IPS-18a (cell line): Measurements from ENCODE around the gene UNC13D.
"Not testable (repeated sequence)": the region's sequence is repeated elsewhere in the genome, so short reads cannot be mapped to it uniquely, and the experiment has no call there.

Experiments
- H3K27ac ChIP-seq: one replicate; pipeline ENCODE4 v1.5.1; 2013; ENCODE audit warnings: low read length
- H3K27me3 ChIP-seq: one replicate; pipeline ENCODE4 v1.6.1; 2013; ENCODE audit warnings: mild to moderate bottlenecking, low read length; ENCODE audit not compliant: control insufficient read depth, insufficient read depth
- H3K36me3 ChIP-seq: one replicate; pipeline ENCODE4 v1.6.1; 2013; ENCODE audit warnings: low read depth, low read length; ENCODE audit not compliant: control insufficient read depth
- H3K4me1 ChIP-seq: one replicate; pipeline ENCODE4 v1.6.1; 2013; ENCODE audit warnings: low read depth, low read length; ENCODE audit not compliant: control insufficient read depth
- H3K4me3 ChIP-seq: one replicate; pipeline ENCODE4 v1.5.1; 2013; ENCODE audit warnings: low read length
- H3K9ac ChIP-seq: one replicate; pipeline ENCODE4 v1.6.1; 2013; ENCODE audit warnings: mild to moderate bottlenecking, low read length, moderate library complexity
- H3K9me3 ChIP-seq: one replicate; pipeline ENCODE4 v1.6.1; 2013; ENCODE audit warnings: low read depth, low read length; ENCODE audit not compliant: control insufficient read depth

The UNC13D gene

DNA sequence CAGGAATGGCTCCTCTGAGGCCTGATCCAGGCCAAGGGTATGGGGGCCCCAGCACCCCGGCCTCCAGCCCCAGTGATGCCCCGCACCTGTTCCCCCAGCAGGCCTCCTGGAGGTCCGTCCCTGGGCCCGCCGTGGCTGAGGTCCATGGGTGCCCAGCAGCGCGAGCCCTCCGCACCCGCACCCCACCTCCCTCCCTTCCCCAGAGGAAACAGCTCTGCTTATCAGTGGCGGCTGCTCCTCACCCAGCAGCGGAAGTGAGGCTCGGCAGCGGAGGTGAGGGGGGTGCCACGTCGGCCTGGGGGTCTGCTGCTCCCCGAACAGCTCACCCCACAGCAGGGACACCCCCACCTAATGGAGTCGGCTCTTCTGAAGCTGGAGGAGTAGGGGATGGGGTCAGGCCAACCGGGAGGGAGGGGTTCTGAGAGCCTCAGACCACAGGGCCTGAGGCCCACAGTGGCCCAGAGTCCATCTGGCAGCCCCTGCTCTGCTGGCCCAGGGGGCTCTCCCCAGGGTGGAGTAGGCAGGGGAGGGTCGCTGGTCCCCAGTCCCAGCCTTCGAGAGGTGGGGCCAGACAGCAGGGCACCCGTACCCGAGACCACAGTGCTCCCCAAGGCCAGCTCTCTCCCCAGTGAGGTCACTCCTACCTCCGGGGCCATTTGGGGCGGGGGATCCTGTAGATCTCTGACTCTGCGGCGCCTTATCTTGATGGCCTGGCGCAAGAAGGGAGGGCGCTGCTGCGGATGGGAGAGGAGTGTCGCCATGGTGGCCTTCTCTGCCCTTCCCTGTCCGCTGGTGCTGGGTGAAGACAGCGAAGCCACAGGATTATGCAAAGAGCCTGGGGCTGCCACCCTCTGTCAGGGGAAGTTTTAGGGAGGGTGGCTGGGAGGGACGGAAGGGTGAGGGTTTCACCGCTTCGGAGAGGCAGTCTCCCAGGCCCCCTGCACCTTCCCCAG, at the start of gene UNC13D:
Gene UNC13D, minus strand, starts transcription at position 828 of the 953 bp plus-strand sequence. Its CDS starts 67 bp downstream, at position 761.
- H3K4me3 ChIP-seq, result no peak within 1 kb of the TSS
- no peak within 1 kb of the TSS for H3K9ac ChIP-seq
- no peaks in the 10 kb centered on the region for H3K4me1 ChIP-seq
- no peaks in the 10 kb centered on the region for H3K27me3 ChIP-seq
- H3K27ac ChIP-seq, result no peak within 1 kb of the TSS
- no peaks in the 10 kb centered on the region for H3K9me3 ChIP-seq
- H3K36me3 ChIP-seq, result peaks cover 19% of the 10 kb centered on the region

DNA sequence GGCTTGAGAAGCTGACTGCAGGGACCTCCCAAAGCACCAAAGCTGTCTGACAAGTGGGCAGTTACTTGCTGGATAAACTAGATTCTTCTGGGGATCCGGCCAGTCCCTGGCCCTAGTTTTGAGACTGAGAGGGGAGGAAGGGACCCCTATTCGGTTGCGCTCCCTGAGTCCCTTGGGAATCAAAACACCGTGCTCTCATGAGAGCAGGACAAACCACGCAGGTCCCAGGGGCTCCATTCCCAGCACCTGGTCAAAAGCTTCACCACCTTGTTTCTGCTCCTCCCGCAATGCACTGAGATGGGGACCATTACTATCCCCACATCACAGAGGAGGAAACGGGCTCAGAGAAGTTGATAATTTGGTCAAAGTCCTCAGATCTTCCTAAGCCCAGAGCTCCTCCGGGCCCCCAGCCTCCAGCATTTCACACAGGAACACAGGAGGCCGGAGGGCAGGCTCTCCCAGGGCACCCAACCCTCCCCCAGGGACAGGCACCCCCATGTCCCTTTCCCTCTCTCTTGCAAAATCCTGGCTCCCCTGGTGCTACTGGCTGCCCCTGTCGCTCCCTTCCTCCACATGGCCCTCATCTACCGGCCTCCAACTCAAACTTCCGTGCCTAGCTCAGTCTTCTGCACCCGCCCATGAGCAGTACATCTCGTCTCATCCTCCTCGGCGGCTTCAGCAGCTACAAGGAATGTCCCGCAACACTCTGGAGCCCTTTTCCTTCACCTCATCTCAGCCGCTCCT, 49.3 kb upstream of the UNC13D start:
- Histone ChIP-seq H3K4me1 (peaks cover 10% of the 10 kb centered on the region), H3K27me3 (no peaks in the 10 kb centered on the region), H3K9ac (no peak overlapping the region), H3K9me3 (no peaks in the 10 kb centered on the region), H3K36me3 (peaks cover 32% of the 10 kb centered on the region), H3K27ac (no peak overlapping the region), H3K4me3 (no peak overlapping the region)

DNA sequence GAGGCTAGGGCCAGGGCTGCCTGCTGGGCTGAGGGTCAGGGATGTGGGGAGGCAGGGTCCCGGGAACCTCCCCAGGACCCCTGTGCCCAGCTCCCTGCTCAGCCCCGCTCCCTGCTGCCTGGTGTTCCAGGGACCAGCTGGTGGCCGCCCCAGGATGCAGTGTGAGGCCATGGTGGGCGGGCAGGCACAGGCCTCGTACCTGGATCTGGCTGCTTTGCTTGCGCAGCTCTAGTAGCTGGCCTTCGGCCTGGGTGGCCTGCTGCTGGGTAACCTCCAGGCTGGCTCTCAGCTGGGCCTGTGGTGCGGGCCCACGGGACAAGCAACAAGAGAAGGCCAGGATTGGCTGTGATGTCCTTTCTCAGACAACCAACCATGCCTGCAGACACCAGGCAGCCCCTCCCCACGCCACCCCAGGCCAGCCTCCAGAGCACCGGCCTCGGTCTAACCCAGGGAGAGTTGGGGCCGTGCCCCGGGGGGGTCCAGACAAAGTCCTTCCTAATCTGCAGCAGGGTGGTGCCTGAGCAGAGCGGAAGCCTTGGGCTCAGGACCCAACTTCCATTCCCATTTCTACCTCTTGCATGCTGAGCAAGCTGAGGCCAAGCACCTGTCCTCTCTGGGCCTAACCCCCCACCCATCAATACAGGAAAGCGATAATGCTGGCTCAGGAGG, 48.5 kb upstream of the UNC13D start:
- Histone ChIP-seq H3K9me3 (no peaks in the 10 kb centered on the region), H3K27me3 (no peaks in the 10 kb centered on the region), H3K4me1 (peaks cover 10% of the 10 kb centered on the region), H3K4me3 (no peak overlapping the region), H3K36me3 (peaks cover 32% of the 10 kb centered on the region), H3K27ac (no peak overlapping the region), H3K9ac (no peak overlapping the region)

DNA sequence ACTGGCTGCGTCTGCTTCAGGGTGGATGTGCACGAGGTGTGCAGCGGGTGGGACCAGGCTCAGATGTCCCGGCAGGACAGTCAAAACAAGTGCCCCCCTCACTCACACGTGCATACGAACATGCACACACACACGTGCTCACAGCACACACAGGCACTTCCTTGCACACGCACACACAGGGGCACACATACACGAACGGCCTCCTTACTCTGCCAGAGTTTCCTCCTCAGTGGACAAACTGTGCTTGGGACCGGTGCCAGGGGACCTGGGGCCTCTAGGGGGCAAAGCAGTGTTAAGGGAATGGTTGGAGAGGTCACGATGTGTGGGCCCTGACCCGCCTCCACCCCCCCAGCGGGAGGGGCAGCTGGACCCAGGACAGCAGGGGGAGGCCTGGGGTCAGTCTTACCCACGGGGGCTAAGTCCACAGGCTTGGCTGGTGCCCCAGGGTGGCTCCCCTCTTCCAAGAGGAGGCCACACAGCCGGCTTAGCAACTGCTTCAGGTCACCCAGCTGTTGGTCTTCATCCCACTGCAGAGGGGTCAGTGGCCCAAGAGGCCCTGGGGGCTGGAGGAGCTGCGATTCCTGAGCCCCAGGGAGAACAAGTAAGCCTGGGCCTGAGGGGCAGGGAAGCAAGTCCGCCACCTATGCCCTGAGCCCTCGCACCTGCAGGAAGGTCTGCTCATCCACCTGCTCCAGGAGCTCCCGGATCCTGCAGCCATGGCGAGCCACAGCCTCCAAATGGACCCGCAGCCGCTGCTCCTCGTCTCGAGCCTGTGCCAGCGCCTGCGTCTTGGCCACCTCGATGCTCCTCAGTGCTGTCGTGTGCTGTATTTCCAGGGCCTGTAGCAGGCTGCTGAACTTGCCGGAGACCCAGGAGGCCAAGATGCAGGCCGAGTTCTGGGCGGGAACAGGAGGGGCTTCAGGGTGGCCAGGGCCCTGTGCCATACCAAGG, 47.7 kb upstream of the UNC13D start:
- Histone ChIP-seq H3K9ac (no peak overlapping the region), H3K4me3 (no peak overlapping the region), H3K27me3 (no peaks in the 10 kb centered on the region), H3K27ac (no peak overlapping the region), H3K36me3 (peaks cover 32% of the 10 kb centered on the region), H3K9me3 (no peaks in the 10 kb centered on the region), H3K4me1 (peaks cover 4% of the 10 kb centered on the region)

DNA sequence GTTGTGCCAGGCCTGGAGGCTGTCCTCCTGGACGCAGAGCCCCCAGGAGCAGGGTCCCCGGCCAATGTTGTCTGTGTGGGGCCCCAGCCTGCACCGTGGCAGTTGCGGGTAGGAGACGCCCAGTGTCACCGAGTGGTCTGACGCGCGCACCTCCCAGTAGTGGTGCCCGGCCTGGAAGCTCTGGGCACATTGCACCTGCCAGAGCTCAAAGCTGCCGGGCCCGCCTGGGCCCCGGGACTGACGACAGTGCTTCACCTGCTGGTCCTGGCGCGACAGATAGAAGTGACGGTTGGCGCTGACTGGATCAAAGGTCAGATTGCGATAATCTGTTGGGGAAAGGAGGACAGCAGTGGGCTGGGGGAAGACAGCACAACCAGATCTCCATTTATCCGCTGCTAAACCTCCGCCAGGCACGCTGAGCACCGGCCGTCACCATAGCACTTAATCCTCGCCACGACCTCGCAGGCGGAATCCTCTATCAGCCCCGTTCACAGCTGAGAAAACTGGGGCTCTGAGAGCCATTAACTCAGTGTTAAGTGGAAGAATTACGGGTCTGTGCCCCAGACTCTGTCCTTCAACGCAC, 46.9 kb upstream of the UNC13D start:
- Histone ChIP-seq H3K36me3 (peaks cover 32% of the 10 kb centered on the region), H3K9me3 (no peaks in the 10 kb centered on the region), H3K4me3 (no peak overlapping the region), H3K9ac (no peak overlapping the region), H3K4me1 (peaks cover 4% of the 10 kb centered on the region), H3K27me3 (no peaks in the 10 kb centered on the region), H3K27ac (no peak overlapping the region)

DNA sequence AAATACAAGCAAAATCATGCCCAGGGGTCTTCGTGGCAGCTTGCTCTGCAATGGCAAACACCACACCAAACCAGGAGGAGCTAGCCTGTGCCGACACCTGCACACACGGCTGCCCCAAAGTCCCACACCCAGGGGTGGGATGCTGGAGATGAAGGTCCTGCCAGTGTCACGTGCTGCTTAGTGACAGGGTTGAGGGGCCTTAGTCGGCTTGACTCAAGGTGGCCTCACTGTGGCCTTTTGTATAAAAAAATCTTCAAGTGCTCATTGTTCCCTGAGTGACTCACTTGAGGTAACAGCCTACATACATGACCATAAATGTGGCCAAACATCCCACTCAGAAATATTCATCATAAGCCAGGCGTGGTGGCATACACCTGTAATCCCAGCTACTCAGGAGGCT, 45.2 kb upstream of the UNC13D start:
- no peaks in the 10 kb centered on the region for H3K27me3 ChIP-seq
- peaks cover 32% of the 10 kb centered on the region for H3K36me3 ChIP-seq
- H3K27ac ChIP-seq, result no peak overlapping the region
- H3K4me3 ChIP-seq, result no peak overlapping the region
- no peak overlapping the region for H3K9ac ChIP-seq
- no peaks in the 10 kb centered on the region for H3K9me3 ChIP-seq
- H3K4me1 ChIP-seq, result no peaks in the 10 kb centered on the region

DNA sequence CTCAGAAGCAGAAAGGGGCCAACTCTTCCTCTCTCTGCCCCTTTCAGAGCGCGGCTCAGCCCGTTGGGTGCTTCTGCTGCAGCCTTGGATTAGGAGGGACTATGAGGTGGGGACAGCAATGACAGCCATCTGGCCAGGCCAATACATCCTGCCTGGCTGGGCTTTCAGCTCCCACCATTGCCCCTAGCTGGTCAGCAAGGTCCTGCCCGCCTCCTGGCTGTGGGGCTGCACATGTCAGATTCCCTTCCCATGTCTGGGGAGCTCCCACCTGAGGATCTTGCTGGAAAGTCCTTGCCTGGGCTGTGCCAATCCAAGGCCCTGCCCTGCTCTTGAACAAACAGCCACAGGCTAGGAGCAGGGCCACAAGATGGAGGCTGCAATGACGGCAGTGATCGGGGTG, 44.3 kb upstream of the UNC13D start:
- Histone ChIP-seq H3K4me1 (no peaks in the 10 kb centered on the region), H3K27ac (no peak overlapping the region), H3K36me3 (peaks cover 32% of the 10 kb centered on the region), H3K9me3 (no peaks in the 10 kb centered on the region), H3K9ac (no peak overlapping the region), H3K27me3 (no peaks in the 10 kb centered on the region), H3K4me3 (no peak overlapping the region)

DNA sequence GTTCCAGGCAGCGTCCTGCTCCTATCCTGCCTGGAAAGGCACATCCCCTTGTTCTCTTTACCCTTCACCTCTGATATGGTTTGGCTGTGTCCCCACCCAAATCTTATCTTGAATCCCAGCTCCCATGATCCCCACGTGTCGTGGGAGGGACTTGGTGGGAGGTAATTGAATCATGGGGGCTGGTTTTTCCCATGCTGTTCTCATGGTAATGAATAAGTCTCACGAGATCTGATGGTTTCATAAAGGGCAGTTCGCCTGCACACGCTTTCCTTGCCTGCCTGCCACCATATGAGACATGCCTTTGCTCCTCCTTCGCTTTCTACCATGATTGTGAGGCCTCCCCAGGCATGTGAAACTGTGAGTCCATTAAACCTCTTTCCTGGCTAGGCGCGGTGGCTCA, 41.7 kb upstream of the UNC13D start:
- H3K27me3 ChIP-seq, H3K4me1 ChIP-seq, H3K4me3 ChIP-seq, H3K27ac ChIP-seq, H3K9ac ChIP-seq, H3K9me3 ChIP-seq: not testable (repeated sequence)
- peaks cover 16% of the 10 kb centered on the region for H3K36me3 ChIP-seq

DNA sequence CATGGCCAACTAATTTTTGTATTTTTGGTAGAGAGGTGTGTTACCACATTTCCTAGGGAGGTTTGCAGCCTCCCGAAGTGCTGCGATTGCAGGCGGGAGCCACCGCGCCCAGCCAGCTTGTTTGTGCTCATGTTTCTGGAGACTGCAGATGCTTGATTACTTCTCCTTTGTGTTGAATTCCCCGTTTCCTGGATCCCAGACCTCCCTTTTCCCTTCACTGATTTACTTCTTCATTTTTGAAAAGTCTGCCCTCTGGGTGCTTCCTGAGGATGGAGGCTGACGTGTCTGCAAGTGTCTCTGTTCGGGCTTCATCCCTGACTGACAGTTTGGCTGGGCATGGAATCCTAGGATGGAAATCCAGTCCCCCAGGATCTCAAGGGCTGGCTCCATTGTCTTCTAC, 41.2 kb upstream of the UNC13D start:
- Histone ChIP-seq H3K27me3 (no peaks in the 10 kb centered on the region), H3K9ac (no peak overlapping the region), H3K9me3 (no peaks in the 10 kb centered on the region), H3K4me1 (no peaks in the 10 kb centered on the region), H3K27ac (no peak overlapping the region), H3K36me3 (peaks cover 12% of the 10 kb centered on the region), H3K4me3 (no peak overlapping the region)

DNA sequence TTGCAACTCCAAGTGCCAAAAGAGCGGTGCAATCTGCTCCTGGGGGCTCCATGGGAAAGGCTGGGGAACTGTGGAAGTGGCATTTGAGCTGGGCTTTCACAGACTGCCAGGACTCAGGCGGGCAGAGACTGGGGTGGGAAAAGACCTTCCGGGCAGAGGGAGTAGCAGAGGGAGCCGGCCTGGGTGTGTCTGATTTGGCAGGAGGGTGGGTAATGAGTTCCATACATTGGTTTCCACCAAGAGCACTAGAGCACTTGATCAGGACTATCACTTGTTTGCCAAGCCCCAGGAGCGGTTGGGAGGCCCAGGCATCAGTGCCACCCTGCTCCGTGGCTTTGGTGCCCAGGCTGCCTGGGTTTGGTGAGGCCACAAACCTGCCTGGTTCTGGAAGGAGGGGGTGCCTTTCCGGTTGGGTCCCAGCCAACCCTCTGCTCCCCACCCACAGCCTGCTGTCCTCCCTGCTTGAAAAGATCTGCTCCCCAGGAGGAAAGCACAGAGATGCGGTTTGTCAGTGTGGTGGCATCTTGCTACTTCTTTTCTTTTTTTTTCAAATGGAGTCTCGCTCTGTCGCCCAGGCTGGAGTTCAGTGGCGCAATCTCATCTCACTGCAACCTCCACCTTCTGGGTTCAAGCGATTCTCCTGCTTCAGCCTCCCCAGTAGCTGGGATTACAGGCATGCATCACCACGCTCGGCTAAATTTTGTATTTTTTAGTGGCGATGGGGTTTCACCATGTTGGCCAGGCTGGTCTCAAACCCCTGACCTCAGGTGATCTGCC, 37.7 kb upstream of the UNC13D start:
- H3K9me3 ChIP-seq, result no peaks in the 10 kb centered on the region
- no peak overlapping the region for H3K4me3 ChIP-seq
- no peak overlapping the region for H3K9ac ChIP-seq
- no peaks in the 10 kb centered on the region for H3K4me1 ChIP-seq
- no peak overlapping the region for H3K27ac ChIP-seq
- H3K36me3 ChIP-seq, result no peaks in the 10 kb centered on the region
- peaks cover 27% of the 10 kb centered on the region for H3K27me3 ChIP-seq
